PC-9 (cell line): Measurements from ENCODE around the gene C5orf15.

Experiments
- EZH2 ChIP-seq: fragments of 200-600 bp; sonication (generic); IDR thresholded peaks from 2 replicates; pipeline ENCODE4 v1.8.0; 2017; ENCODE audit warnings: antibody characterized with exemption, low read depth
- TF ChIP-seq, protein P1 (sequence below): fragments of 200-600 bp; sonication (generic); conservative IDR thresholded peaks from 2 replicates; pipeline ENCODE4 v1.6.1; 2017; ENCODE audit warnings: mixed run types, antibody characterized with exemption, mild to moderate bottlenecking, moderate library complexity

DNA sequence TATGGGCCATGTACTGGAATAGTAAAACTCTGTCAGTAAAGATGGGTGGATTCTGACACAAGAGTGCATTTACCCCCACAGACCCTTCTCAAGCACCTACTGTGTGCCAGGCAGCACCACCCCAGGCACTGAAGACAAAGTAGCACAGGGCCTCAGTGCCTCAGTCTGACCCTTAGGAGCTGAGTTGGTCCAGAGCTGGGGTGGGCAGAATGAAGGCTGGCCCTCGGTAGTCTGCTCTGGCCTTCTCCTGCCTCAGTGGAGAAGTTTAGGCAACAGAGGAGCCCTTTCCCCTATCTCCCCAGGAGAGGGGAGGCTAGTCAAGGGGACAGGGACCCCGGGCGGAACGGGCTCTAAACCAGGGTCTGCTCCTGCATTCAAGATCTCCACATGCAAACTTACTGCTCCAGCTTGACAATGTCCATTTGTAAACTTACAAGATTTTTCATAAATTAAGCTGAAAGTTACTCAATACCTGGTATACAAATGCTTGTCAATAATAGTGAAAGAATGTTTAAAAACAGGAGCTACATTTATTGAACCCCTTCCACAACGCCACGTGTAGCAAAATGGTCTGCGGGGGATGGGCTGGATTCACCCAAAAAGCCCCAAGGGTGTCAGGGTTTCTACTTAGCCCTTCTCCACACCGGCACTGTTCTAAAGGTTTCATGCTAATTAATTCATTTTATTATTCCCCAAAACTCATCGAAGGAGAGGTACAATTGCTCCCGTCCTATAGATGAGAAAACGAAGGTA lies 34.8 kb upstream of the C5orf15 start:
- TF ChIP-seq, protein P1, sequence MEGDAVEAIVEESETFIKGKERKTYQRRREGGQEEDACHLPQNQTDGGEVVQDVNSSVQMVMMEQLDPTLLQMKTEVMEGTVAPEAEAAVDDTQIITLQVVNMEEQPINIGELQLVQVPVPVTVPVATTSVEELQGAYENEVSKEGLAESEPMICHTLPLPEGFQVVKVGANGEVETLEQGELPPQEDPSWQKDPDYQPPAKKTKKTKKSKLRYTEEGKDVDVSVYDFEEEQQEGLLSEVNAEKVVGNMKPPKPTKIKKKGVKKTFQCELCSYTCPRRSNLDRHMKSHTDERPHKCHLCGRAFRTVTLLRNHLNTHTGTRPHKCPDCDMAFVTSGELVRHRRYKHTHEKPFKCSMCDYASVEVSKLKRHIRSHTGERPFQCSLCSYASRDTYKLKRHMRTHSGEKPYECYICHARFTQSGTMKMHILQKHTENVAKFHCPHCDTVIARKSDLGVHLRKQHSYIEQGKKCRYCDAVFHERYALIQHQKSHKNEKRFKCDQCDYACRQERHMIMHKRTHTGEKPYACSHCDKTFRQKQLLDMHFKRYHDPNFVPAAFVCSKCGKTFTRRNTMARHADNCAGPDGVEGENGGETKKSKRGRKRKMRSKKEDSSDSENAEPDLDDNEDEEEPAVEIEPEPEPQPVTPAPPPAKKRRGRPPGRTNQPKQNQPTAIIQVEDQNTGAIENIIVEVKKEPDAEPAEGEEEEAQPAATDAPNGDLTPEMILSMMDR = no peak
- TF ChIP-seq EZH2 = no peak
